Femur (tissue), 1 donor: ENCODE results near the gene NFS1.
"Not testable (repeated sequence)": the region's sequence is repeated elsewhere in the genome, so short reads cannot be mapped to it uniquely, and the experiment has no call there.

ENCODE experiments used
- DNase-seq: peaks from one replicate; pipeline ENCODE4 v3.0.0-alpha.2; 2017

Gene NFS1

GRCh38 chr20:35706591-35707529 lies 7.7 kb upstream of the NFS1 start:
- not testable (repeated sequence) for DNase-seq

- DNase-seq: not testable (repeated sequence)
Measured at GRCh38 chr20:35705894-35706293, 6.7 kb upstream of the NFS1 start.

GRCh38 chr20:35704514-35705261 lies 5.5 kb upstream of the NFS1 start:
- no peak for DNase-seq

GRCh38 chr20:35702824-35703695 lies 3.9 kb upstream of the NFS1 start:
- DNase-seq: no peak

GRCh38 chr20:35702051-35702823 lies 3.1 kb upstream of the NFS1 start:
- DNase-seq: no peak

GRCh38 chr20:35700625-35701148 lies 1.5 kb upstream of the NFS1 start:
- DNase-seq: no peak

- no peak for DNase-seq
Measured at GRCh38 chr20:35699957-35700624, 939 bp upstream of the NFS1 start.

- DNase-seq: peak; percentile 25
Measured at GRCh38 chr20:35698298-35699126, 640 bp downstream of the NFS1 start.

- DNase-seq: no peak
Measured at GRCh38 chr20:35697696-35698297, 1.4 kb downstream of the NFS1 start.

GRCh38 chr20:35695978-35696377 lies 3.2 kb downstream of the NFS1 start:
- DNase-seq: no peak

GRCh38 chr20:35695245-35695749 lies 3.9 kb downstream of the NFS1 start:
- no peak for DNase-seq

- no peak for DNase-seq
Measured at GRCh38 chr20:35690265-35690664, 8.9 kb downstream of the NFS1 start.

GRCh38 chr20:35686872-35687271 lies 12.3 kb downstream of the NFS1 start:
- DNase-seq: not testable (repeated sequence)

- not testable (repeated sequence) for DNase-seq
Measured at GRCh38 chr20:35685368-35685767, 13.8 kb downstream of the NFS1 start.

GRCh38 chr20:35681960-35682359 lies 17.2 kb downstream of the NFS1 start:
- no peak for DNase-seq

GRCh38 chr20:35680452-35681183 lies 18.5 kb downstream of the NFS1 start:
- no peak for DNase-seq

GRCh38 chr20:35674921-35675320 lies 24.2 kb downstream of the NFS1 start:
- DNase-seq: no peak

- DNase-seq: no peak
Measured at GRCh38 chr20:35673884-35674283, 25.3 kb downstream of the NFS1 start.

- DNase-seq: no peak
Measured at GRCh38 chr20:35669681-35670080, 29.5 kb downstream of the NFS1 start.
